Suppressor macrophage (primary cell): Measurements from ENCODE around the gene CGRRF1.

Experiments used
- DNase-seq, 4 experiments: peaks; one replicate each; pipeline ENCODE4 v3.0.0-alpha.2; 2020 to 2022

Gene CGRRF1

DNA sequence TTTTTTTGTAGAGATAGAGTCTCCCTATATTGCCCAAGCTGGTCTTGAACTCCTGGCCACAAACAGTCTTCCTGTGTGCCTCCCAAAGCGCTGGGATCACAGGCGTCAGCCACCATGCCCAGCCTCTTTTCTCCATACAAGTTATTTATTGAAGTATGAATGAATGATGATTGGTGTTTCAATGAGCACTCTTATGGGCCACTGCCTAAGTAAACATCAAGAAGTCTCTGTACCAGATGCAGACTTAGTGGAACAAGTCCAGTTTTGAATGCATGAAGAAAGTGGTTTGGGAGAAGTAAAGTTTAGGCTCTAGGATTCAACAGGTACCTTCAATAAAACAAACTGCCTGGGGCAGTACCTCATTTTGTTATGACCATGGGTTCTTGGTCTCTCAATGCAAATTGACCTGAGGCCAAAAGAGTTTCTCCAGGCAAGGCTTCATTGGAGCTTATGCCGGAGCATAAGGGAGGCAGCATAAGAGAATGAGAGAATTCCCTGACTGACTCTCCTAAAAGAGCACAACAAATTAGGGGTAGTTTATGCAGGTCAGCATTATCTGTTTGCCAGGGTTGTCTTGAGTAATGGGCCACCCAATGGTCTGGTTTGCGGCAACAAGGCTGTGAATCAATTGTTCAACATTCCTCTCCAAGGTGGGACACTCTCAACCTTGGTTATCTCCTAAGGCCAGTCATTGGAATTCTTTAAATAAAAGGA, 19.8 kb upstream of the CGRRF1 start:
- DNase-seq, result no peak

DNA sequence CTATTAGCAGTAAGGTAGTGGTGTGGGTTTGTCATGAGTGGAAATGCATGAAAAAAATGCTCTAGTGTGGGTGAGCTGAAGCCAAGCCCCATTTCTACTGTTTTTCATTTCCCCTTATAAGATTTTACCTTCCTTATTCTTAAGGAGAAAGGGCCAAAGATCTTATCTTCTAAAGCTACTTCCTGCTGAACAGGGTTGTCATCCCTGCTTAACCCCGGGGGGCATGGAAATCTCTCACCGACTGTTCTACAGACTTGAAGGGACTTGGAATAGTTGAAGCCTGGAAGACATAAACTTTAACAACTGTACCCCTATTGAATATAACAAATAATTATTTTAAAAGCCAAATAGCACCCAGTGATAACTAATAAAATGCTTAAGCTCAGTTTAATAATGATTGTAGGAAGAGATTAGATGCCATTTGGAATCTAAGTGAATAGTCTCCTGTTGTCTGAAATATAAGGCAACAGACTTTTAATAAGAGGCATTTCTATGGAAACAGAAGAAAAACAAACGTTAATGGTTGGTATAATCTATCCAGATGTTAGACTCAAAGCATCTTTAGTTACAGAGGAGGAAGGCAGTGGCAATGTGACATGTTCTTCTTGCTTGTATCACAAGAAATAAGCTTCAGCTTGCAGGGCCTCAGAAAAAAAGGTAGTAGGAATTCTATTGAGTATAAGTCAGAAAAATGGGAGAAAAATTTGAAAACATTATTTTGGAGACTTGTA, 19.1 kb upstream of the CGRRF1 start:
- peak in 2 of 4 experiments; percentile 49 to 54 for DNase-seq

GRCh38 chr14:54493293-54493692, 16.4 kb upstream of the CGRRF1 start:
- DNase-seq, result peak in 1 of 4 experiments; percentile 23

DNA sequence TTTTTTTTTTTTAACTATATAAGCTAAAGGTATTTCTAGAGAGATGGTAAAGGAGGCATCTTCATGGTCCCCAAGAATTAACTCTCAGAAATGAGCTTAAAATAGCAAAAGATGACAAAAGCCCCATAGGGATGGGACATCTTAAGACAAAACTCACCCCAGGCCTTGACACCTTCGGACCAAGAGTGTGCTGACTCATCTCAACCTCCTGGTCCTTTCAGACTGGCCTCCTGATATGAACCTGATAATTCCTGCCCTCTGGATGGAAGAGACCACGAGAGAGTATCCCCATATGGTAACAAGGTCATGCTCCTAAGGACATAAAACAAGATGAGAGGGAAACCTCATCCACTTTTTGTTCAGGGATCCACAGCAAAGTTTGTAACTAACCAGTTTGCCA, 12.5 kb upstream of the CGRRF1 start:
- no peak for DNase-seq

DNA sequence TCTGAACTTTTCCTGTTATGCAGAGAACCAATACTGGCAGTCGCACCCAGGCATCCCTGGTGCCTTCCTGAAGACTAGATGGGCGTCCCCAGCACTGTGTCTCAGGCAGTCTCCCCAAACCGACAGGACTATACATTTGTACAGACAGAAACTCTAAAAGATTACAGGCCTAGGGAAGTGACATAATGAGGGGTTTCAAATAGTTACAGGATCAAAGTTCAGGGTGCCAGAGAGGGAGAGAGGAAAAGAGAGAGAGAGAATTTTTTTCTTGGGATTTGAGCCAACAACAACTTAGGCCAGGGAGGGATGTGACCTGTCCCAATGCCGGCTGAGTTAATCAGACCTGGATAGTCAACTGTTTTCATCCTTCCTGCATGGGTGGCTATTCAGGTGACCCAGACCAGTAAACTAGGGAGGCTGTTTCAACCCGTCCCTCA, 11.6 kb upstream of the CGRRF1 start:
- DNase-seq, result no peak

DNA sequence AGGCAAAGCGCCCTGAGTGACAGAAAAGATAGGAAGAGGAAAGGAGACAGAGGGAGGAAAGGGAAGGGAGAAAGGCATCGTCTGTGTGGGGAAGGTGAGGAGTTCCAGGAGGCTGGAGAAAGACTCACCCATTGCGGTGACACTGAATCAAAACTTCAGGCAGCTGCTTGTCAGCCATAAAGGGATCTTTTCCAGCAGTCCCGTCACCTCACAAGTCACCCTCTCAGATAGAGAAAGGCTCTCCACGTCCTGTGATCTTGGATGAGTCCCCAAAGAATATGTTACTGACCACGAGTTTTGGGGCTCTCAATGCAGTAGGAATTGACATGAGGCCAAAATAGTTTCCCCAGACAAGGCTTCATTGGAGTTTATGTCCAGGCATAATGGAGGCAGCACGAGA, 11.1 kb upstream of the CGRRF1 start:
- DNase-seq, result no peak

GRCh38 chr14:54500744-54501143, 9.0 kb upstream of the CGRRF1 start:
- peak in 2 of 4 experiments; percentile 41 to 47 for DNase-seq

GRCh38 chr14:54501480-54501879, 8.2 kb upstream of the CGRRF1 start:
- peak; percentile 77 to 93 (median 88) for DNase-seq

DNA sequence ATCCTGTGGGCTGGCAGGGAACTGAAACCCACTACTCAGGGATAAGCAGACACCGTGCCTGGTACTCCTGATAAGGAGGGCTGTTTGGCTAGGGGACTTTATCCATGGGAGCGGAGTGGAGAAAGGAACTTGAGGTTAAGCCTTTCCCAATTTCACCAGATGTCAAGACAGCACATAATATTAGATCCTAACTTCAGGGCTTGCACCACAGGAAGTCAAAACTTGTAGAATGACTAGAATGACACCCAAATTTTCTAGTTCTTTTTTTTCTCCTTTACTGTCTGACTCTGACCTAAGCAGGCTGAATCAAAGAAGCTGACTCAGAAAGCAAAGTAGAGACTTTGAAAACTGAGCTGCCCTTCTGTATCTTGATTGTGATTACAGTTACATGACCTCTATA, 7.1 kb upstream of the CGRRF1 start:
- peak; percentile 76 to 93 (median 84) for DNase-seq

- DNase-seq, result peak; percentile 63 to 80 (median 70)
Measured at GRCh38 chr14:54503486-54503885, 6.2 kb upstream of the CGRRF1 start.

DNA sequence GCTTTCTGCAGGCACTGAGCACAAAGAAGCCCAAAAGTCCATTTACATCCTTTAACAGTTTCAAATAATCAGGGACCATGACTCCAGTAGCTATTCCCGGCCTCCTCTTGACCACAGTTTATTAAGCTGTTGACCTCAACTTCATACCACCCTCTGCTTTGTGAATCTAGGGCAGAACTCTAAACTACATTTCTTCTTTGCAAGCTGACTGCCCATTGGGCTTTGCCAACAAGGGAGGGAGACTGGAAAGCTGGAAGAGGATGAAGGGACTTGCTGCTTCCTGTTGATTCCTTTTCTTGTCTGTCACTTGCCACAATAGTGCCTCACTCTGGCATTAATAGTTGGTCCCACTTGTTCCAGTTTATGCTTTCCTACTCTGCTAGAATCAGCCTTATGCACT, 2.7 kb downstream of the CGRRF1 start:
- DNase-seq, result no peak

DNA sequence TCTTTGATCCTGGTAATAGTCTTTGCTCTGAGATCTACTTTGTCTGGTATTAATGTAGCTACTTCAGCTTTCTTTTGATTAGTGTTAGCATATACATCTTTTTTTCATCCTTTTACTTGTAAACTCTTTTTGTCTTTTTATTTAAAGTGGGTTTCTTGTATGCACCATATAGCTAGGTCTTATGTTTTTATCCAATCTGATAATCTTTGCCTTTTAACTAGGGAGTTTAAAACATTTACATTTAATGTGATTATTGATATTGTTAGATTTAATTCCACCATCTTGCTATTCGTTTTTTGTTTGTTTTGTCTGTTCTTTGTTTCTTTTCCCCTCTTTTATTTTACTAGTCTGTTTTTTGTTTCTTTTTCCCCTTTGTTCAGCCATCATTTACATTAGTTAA, 6.0 kb downstream of the CGRRF1 start:
- no peak for DNase-seq

GRCh38 chr14:54516709-54517108, 7.0 kb downstream of the CGRRF1 start:
- DNase-seq, result no peak

- no peak for DNase-seq
Measured at GRCh38 chr14:54524410-54524809, 14.7 kb downstream of the CGRRF1 start.

DNA sequence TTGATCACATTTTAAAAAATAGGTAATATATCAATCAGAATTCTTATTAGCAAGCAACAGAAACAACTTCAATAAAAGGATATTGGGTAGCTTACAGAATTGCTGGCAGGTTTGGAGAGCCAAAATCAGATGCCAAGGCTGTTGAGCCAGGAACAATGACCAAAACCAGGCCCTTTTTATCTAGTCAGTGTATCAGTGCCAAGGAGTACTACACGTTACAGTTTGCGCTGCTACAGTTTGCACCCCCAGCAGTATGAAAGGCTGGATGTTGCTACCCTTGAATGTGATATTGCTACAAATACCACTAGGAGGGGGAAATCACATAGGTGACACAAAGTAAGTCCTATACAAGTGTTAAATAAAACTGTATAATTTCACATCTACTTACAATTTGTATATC, 19.3 kb downstream of the CGRRF1 start:
- DNase-seq, result no peak

DNA sequence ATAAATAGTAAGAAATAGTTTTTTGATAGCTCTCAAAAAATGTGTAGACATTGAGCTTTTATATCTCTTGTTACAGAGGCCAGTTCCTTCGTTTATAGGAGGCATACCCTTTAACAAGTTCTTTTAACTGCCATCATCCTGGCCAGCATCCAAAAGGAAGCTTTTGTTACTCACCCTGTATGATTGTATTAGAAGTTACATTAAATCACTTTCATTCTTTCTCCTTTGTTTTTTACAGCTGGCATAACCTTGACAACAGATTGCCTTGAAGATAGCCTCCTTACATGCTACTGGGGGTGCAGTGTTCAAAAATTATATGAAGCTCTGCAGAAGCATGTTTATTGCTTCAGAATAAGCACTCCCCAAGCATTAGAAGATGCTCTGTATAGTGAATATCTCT, 20.1 kb downstream of the CGRRF1 start:
- no peak for DNase-seq

DNA sequence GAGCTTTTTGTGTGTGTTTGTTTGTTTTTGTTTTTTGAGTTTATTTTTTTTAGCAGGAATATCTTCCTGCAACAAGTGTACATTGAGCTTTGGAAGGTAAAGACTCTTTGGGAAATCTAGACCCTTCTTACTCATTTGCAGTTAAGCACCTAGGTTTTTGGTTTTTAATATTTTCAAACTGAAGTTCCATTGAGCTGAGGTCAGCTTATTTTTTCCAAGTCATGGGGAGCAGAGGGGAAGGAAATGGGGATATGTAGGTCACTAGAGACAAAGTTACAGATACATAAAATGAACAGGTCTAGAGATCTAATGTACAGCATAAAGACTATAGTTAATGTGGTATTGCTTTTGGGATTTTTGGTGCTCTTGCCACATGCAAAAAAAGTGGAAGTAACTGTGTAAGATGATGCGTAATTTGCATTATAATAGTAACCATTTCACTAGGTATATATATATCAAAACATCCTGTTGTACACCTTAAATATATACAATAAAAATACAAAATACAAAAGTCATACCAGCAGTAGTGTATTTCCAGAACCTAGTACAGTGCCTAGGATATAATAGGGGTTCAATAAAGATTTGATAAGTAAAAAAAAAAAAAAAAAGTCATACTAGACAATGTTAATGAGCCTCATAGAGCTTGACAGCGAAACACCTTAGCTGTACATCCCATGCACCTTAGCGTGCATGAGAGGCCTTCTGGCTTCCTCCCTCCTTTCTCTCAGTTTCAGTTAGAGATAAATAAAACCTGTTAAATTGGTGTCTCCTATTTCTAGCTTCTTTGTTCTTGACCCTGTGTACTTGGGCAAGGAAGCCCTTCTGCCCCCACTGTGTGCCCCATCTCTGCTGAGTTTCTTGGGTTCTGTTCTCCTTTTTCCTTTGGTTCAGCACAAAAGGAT, 22.7 kb downstream of the CGRRF1 start:
- peak in 1 of 4 experiments; percentile 5 for DNase-seq

DNA sequence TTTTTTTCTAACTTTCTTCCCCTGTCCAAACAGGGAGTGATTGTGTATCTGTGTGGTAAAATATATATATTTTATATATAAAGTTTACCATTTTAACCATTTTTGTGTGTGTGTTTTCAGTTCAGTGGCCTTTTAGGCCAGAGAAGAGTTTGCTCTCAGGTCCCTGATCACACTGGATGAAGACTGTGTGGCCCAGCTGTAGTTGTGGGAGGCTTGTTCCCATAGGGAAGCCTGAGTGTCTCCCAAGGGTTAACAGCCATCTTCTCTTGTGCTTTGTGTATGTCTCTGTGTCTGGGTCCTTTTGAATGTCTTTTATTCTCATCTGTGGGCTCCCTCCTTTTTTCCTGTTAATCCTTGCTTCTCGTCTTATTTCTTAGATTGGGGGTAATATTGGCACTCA, 23.4 kb downstream of the CGRRF1 start:
- DNase-seq, result no peak

- no peak for DNase-seq
Measured at GRCh38 chr14:54535126-54535525, 25.4 kb downstream of the CGRRF1 start.

DNA sequence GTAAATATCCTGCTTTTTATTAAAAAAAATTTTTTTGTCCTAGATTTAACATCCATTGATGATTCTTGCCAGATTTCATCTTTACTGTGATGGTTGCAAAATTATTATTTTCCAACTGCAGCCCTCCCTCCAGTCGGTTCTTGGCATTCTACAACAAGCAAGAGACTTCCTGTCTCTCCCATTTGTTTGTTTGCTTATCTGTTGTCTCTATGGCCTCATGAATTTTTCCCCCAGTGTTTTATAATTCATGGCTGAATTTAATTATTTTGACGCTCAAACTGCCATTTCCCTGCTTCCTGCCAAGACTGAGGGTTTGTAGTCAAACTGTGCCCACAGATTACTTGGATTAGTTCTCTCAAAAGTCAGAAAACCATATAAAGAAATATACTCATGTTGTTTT, 25.9 kb downstream of the CGRRF1 start:
- DNase-seq, result no peak

DNA sequence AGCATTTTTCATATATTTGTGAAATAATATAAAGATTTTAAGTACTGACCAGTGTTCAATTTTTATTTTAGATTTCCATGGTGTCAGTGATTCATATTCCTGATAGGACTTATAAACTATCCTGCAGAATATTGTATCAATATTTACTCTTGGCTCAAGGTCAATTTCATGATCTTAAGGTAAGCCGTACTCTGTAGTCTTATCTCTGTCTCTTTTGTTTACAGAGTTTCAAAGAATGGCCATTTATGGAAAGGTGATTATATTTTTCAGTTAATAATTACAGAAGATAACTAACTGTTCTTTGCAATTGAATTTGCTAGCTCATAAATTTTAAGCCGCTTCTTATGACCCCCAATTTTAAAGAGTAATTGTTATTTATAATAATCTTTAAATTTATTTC, 27.9 kb downstream of the CGRRF1 start:
- DNase-seq, result no peak

DNA sequence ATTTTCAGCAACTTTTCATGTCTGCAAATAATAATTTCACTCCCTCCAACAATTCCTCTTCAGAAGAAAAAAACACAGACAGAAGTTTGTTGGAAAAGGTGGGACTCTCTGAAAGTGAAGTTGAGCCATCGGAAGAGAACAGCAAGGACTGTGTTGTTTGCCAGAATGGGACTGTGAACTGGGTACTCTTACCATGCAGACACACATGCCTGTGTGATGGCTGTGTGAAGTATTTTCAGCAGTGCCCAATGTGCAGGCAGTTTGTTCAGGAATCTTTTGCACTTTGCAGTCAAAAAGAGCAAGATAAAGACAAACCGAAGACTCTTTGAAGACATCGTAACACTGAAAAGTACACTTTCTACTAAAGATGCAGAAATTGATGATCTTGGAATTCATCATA, 28.3 kb downstream of the CGRRF1 start:
- no peak for DNase-seq

DNA sequence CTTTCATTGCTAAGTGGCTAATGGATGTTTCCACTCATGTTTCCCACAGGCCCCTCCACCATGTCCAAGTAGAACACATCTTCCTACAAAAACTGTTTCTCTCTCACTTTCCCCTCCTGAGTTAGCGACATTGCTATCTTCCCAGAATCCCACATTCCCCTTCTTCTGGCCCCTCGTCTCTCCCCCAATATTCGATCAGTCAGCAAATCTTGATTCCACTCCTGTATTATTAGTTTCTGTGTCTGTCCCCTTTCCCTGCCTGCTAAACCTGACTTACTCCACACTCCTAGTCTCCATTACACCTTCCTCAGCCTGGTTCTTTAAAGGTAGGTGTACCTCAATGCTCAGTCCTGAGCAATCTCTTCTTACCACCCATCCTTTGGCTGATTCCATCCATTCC, 37.9 kb downstream of the CGRRF1 start:
- DNase-seq, result no peak
